K562 (cell line): Measurements from ENCODE around the gene PRPF8. TPM values are rescaled to one million over a fixed set of nuclear protein-coding genes. Genes with fewer than 3 reads are reported as not detected.

Experiments used
- ARHGAP35 ChIP-seq: fragments of 450-650 bp; IDR thresholded peaks from 2 replicates; pipeline ENCODE4 v1.6.1; 2018; ENCODE audit not compliant: partially characterized antibody
- CBFA2T3 ChIP-seq: fragments of 450-650 bp; IDR thresholded peaks from 2 replicates; pipeline ENCODE4 v1.6.1; 2017
- CBX1 ChIP-seq: sonication (generic); IDR thresholded peaks from 2 replicates; pipeline ENCODE4 v1.6.1; 2016; ENCODE audit warnings: antibody characterized with exemption, low read depth, mild to moderate bottlenecking
- CHD2 ChIP-seq: IDR thresholded peaks from 2 replicates; pipeline ENCODE4 v1.6.1; 2011; ENCODE audit warnings: low read depth, low read length
- EP300 ChIP-seq: IDR thresholded peaks from 2 replicates; pipeline ENCODE4 v1.6.1; 2012; ENCODE audit warnings: low read length, improper control_type of control experiment
- FOXA3 ChIP-seq, 2 experiments: fragments of 450-650 bp in 1 of 2; sonication (generic) in 1 of 2; formaldehyde crosslinking; IDR thresholded peaks in 1 of 2; conservative IDR thresholded peaks in 1 of 2; 2 replicates each; pipeline versions ENCODE4 v1.4.0 to v1.8.0; 2020 to 2022; ENCODE audit warnings: mild to moderate bottlenecking in 2 of 2, missing genetic modification reagents in 1 of 2
- HNRNPL ChIP-seq: fragments of 200-400 bp; formaldehyde crosslinking; IDR thresholded peaks from 2 replicates; pipeline ENCODE4 v1.6.1; 2017; ENCODE audit warnings: low read depth, mild to moderate bottlenecking, low read length
- JUND ChIP-seq, 2 experiments: IDR thresholded peaks; 2 replicates in 1 of 2; 3 replicates in 1 of 2; pipeline ENCODE4 v1.6.1; 2011; ENCODE audit warnings: borderline replicate concordance in 2 of 2, low read depth in 2 of 2, low read length in 2 of 2, improper control_type of control experiment in 1 of 2, missing biosample characterization in 1 of 2, missing genetic modification characterization in 1 of 2, missing genetic modification reagents in 1 of 2
- KLF1 ChIP-seq: fragments of 450-650 bp; IDR thresholded peaks from 2 replicates; pipeline ENCODE4 v1.6.1; 2016; ENCODE audit warnings: missing genetic modification characterization, missing compliant biosample characterization
- KLF6 ChIP-seq: fragments of 250-450 bp; sonication (Bioruptor Pico); IDR thresholded peaks from 2 replicates; pipeline ENCODE4 v1.4.0; 2020; ENCODE audit warnings: mild to moderate bottlenecking, moderate library complexity, borderline replicate concordance
- NCOR1 ChIP-seq: fragments of 450-650 bp; IDR thresholded peaks from 2 replicates; pipeline ENCODE4 v1.6.1; 2016; ENCODE audit warnings: mild to moderate bottlenecking, moderate library complexity
- NRF1 ChIP-seq, 2 experiments: fragments of 450-650 bp; IDR thresholded peaks in 1 of 2; conservative IDR thresholded peaks in 1 of 2; 2 replicates each; pipeline ENCODE4 v1.6.1; 2014; ENCODE audit warnings: mild to moderate bottlenecking in 2 of 2
- POLR2A ChIP-seq: fragments of 450-650 bp; conservative IDR thresholded peaks from 2 replicates; pipeline ENCODE4 v1.6.1; 2016
- RBBP5 ChIP-seq: fragments of 200-600 bp; sonication (generic); IDR thresholded peaks from 2 replicates; pipeline ENCODE4 v1.6.1; 2012; ENCODE audit warnings: borderline replicate concordance, mild to moderate bottlenecking, low read length, control low read depth, inconsistent platforms; ENCODE audit not compliant: insufficient read depth, poor library complexity, severe bottlenecking
- RBM17 ChIP-seq: fragments of 200-400 bp; formaldehyde crosslinking; IDR thresholded peaks from 2 replicates; pipeline ENCODE4 v1.6.1; 2017; ENCODE audit warnings: low read depth, mild to moderate bottlenecking, low read length, borderline replicate concordance
- RBM25 ChIP-seq: fragments of 200-400 bp; formaldehyde crosslinking; IDR thresholded peaks from 2 replicates; pipeline ENCODE4 v1.6.1; 2018; ENCODE audit warnings: low read length, low read depth, moderate library complexity; ENCODE audit not compliant: severe bottlenecking
- SIN3B ChIP-seq: fragments of 450-650 bp; IDR thresholded peaks from 2 replicates; pipeline ENCODE4 v1.6.1; 2017; ENCODE audit warnings: low read depth, mild to moderate bottlenecking, moderate library complexity
- SPI1 ChIP-seq: IDR thresholded peaks from 2 replicates; pipeline ENCODE4 v1.6.1; 2011; ENCODE audit warnings: low read depth, low read length, control low read depth, borderline replicate concordance
- TEAD4 ChIP-seq, 2 experiments: sonication (generic) in 1 of 2; formaldehyde crosslinking in 1 of 2; IDR thresholded peaks; 2 replicates each; pipeline versions ENCODE4 v1.6.1 to v1.8.0; 2012 to 2022; ENCODE audit warnings: borderline replicate concordance in 1 of 2, inconsistent platforms in 1 of 2, low read length in 1 of 2, mild to moderate bottlenecking in 1 of 2, missing genetic modification reagents in 1 of 2
- USF1 ChIP-seq: sonication (generic); formaldehyde crosslinking; IDR thresholded peaks from 2 replicates; pipeline ENCODE4 v1.9.0; 2022; ENCODE audit warnings: mild to moderate bottlenecking, missing genetic modification reagents
- ZBED1 ChIP-seq: IDR thresholded peaks from 2 replicates; pipeline ENCODE4 v1.6.1; 2014
- ZBTB5 ChIP-seq: fragments of 450-650 bp; IDR thresholded peaks from 2 replicates; pipeline ENCODE4 v1.6.1; 2017; ENCODE audit warnings: antibody characterized with exemption
- ZNF121 ChIP-seq: sonication (generic); formaldehyde crosslinking; conservative IDR thresholded peaks from 2 replicates; pipeline ENCODE4 v1.8.0; 2022; ENCODE audit warnings: missing genetic modification reagents
- ZNF445 ChIP-seq: fragments of 250-450 bp; sonication (Bioruptor Pico); IDR thresholded peaks from 2 replicates; pipeline ENCODE4 v1.4.0; 2020; ENCODE audit warnings: low read depth, mild to moderate bottlenecking, moderate library complexity
- polyA plus RNA-seq, 8 experiments: library from polyadenylated mRNA; depleted of rRNA in 4 of 8; stranded (reverse) in 5 of 8; unstranded in 3 of 8; fragments of >200 nt; fragmentation: Nextera tagmentation in 2 of 8; fragmentation: Illumina TruSeq in 1 of 8; extraction: Ambion mirVana in 2 of 8; extraction: Trizol in 1 of 8; gene quantifications; 2 replicates each; pipeline versions ENCODE4 v1.2.1 to v1.2.3, GENCODE V29; 2011 to 2014; ENCODE audit warnings: inconsistent platforms in 1 of 8, missing spikeins in 1 of 8
- total RNA-seq, 7 experiments: library from RNA; depleted of rRNA in 6 of 7; stranded (reverse); fragments of >200 nt in 6 of 7; fragmentation: Illumina TruSeq in 2 of 7; extraction: Trizol in 2 of 7; gene quantifications; 2 replicates each; pipeline versions ENCODE4 v1.2.1 to v1.2.3, GENCODE V29; 2011 to 2021; ENCODE audit warnings: low replicate concordance in 1 of 7
- TF ChIP-seq, protein P1 (sequence below): fragments of 450-650 bp; IDR thresholded peaks from 2 replicates; pipeline ENCODE4 v1.6.1; 2017; ENCODE audit warnings: mild to moderate bottlenecking, moderate library complexity

PRPF8 gene
- total and polyA plus RNA-seq, 9 of the 15 experiments (the other 6 are each of a cell fraction or from before 2014, with no cell fraction given): 64.3 to 294 (median 85.9) TPM

- TF ChIP-seq KLF1 (no peak), NCOR1 (peak; percentile 52), RBM25 (peak; percentile 69), ZBTB5 (no peak), RBBP5 (no peak), SPI1 (no peak), NRF1 (conservative IDR thresholded peaks at IDR 0.05 in 1 of 2, IDR thresholded peaks at IDR 0.05 in 1 of 2) (peak in 1 of 2 experiments; percentile 44; a peak in 2 of 4 replicates), ZNF445 (no peak), KLF6 (CRISPR knock-in tag) (no peak), ZBED1 (no peak), CHD2 (peak; percentile 75), ARHGAP35 (no peak), JUND (IDR thresholded peaks at IDR 0.05; ENCODE audit: borderline replicate concordance, low read depth, low read length) (peak; percentile 63), JUND (tag; IDR thresholded peaks at IDR 0.05; ENCODE audit: borderline replicate concordance, low read depth, low read length) (no peak; the same call in 2 of the 3 replicates), FOXA3 (CRISPR knock-in tag; conservative IDR thresholded peaks at IDR 0.05 in 1 of 2, IDR thresholded peaks at IDR 0.05 in 1 of 2) (no peak), POLR2A (peak; percentile 57), CBX1 (no peak), TEAD4 (IDR thresholded peaks at IDR 0.05; ENCODE audit: low read length) (no peak; the same call in 1 of the 2 replicates), TEAD4 (CRISPR knock-in tag; IDR thresholded peaks at IDR 0.05; ENCODE audit: borderline replicate concordance) (no peak), RBM17 (no peak), USF1 (peak; percentile 72), ZNF121 (CRISPR knock-in tag) (no peak), SIN3B (no peak), CBFA2T3 (peak; percentile 67), EP300 (peak; percentile 78), HNRNPL (no peak)
- TF ChIP-seq, protein P1, sequence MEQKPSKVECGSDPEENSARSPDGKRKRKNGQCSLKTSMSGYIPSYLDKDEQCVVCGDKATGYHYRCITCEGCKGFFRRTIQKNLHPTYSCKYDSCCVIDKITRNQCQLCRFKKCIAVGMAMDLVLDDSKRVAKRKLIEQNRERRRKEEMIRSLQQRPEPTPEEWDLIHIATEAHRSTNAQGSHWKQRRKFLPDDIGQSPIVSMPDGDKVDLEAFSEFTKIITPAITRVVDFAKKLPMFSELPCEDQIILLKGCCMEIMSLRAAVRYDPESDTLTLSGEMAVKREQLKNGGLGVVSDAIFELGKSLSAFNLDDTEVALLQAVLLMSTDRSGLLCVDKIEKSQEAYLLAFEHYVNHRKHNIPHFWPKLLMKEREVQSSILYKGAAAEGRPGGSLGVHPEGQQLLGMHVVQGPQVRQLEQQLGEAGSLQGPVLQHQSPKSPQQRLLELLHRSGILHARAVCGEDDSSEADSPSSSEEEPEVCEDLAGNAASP: no peak
Measured at GRCh38 chr17:1716912-1717695, 32.4 kb upstream of the PRPF8 start (continued).
